ENCODE data around the gene ANKH.
"Not testable (repeated sequence)": the region's sequence is repeated elsewhere in the genome, so short reads cannot be mapped to it uniquely, and the experiment has no call there.

The ANKH gene

DNA sequence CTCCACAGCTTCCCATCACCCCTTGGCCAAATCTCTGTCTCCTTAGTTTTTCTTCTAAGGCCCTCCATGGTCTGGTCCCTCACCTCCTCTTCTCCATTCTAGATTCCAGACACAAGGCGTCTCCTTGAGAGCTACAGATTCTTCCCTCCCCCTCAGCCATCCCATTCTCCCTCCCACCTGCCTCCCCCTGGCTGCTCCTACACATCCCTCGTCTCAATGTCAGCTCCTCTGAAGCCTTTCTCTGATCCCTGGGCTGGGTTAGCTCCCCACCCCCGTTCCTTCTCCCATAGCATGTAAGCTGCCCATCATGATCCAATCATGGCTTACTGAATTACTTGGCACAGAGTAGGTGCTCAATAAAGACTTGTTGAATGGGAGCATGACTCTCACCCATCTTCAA, 69.0 kb downstream of the ANKH start:
- no peak for DNase-seq (ENCODE audit: low read depth in 2 of 2)
- TF ChIP-seq, protein P1, sequence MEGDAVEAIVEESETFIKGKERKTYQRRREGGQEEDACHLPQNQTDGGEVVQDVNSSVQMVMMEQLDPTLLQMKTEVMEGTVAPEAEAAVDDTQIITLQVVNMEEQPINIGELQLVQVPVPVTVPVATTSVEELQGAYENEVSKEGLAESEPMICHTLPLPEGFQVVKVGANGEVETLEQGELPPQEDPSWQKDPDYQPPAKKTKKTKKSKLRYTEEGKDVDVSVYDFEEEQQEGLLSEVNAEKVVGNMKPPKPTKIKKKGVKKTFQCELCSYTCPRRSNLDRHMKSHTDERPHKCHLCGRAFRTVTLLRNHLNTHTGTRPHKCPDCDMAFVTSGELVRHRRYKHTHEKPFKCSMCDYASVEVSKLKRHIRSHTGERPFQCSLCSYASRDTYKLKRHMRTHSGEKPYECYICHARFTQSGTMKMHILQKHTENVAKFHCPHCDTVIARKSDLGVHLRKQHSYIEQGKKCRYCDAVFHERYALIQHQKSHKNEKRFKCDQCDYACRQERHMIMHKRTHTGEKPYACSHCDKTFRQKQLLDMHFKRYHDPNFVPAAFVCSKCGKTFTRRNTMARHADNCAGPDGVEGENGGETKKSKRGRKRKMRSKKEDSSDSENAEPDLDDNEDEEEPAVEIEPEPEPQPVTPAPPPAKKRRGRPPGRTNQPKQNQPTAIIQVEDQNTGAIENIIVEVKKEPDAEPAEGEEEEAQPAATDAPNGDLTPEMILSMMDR (IDR thresholded peaks at IDR 0.05; ENCODE audit: low read depth, low read length): no peak
- H3K4me3 ChIP-seq (replicated peaks in 1 of 2; ENCODE audit: low read depth in 2 of 2, low read length in 2 of 2): no peak overlapping the region

GRCh38 chr5:14801792-14802191, 69.8 kb downstream of the ANKH start:
- TF ChIP-seq, protein P1 (IDR thresholded peaks at IDR 0.05; ENCODE audit: low read depth, low read length): no peak
- DNase-seq (ENCODE audit: low read depth in 2 of 2): no peak

DNA sequence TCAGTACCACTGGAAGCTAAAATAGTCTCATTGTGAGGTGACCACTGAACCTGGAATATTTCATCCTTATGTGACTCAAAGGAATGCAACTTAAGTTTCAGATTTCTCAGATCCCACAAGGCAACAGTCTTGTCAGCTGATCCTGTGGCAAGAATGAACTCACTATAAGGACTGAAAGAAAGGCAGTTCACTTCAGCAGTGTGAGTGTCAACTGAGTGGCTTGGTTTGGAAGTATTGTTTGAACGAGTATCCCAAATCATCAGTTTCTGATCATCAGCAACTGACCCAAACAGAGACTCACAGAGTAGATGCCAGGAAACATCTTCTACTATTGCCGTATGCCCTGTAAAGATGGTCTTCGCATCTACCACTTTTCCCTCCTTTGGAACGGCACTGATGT, 74.2 kb downstream of the ANKH start:
- not testable (repeated sequence) for DNase-seq (ENCODE audit: low read depth in 2 of 2)

More at GRCh38 chr5:14801792-14802191, 69.8 kb downstream of the ANKH start:
- no peak overlapping the region for H3K4me3 ChIP-seq (replicated peaks in 1 of 2; ENCODE audit: low read depth in 2 of 2, low read length in 2 of 2)

DNA sequence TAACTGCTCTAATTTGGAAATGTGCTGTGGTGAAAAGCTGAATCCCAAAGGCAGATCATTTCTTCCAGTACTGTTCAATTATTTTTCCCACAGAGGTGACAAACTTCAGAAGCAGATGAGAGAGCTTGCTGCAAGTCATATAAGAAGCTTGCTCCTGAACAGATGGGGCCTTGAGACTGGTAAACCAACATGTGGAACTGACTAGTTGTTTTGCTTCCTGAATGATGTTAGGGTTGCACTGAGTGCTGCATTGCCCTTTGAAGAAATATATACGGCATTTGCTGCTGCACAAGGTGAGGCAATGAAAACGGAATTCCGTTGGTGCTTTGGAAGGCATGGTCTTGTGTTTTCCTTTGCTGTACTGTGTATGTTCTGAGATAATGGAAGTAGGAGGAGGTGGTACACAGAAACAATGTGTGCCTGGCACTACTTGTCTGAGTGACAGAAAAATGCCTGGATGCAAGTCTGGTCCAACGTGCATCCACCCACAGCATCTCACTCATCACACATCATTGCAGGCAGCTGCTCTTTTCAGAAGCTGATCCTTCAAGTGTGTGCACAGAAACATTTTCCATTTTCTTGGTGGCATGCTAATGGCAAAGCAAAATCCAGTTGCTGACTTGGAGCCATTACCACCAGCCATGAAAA, 76.9 kb downstream of the ANKH start:
- H3K4me3 ChIP-seq (replicated peaks in 1 of 2; ENCODE audit: low read depth in 2 of 2, low read length in 2 of 2): no peak overlapping the region
- TF ChIP-seq, protein P1 (IDR thresholded peaks at IDR 0.05; ENCODE audit: low read depth, low read length): no peak
- DNase-seq (ENCODE audit: low read depth in 2 of 2): no peak

More for the DNA sequence above, 74.2 kb downstream of the ANKH start:
- not testable (repeated sequence) for H3K4me3 ChIP-seq (replicated peaks in 1 of 2; ENCODE audit: low read depth in 2 of 2, low read length in 2 of 2)

DNA sequence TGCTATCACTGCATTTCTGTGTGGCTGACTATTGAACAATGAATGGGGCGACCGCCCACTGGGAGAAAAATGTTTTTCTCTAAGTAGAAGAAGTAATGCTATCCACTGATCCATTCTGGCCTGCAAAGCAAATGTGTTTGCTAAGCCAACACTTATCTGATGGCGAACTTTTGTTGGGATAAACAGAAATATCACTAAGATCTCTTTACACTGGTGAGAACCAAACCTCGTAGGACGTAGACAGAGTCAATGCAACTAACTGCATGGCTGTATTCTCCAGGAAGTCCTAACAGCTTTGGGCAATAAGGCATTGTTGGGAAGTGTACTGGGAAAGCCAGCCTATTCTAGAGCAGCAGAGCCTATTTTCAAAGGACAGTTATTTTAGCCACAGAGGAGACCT, 77.7 kb downstream of the ANKH start:
- no peak overlapping the region for H3K4me3 ChIP-seq (replicated peaks in 1 of 2; ENCODE audit: low read depth in 2 of 2, low read length in 2 of 2)
- TF ChIP-seq, protein P1 (IDR thresholded peaks at IDR 0.05; ENCODE audit: low read depth, low read length): no peak
- DNase-seq (ENCODE audit: low read depth in 2 of 2): no peak

DNA sequence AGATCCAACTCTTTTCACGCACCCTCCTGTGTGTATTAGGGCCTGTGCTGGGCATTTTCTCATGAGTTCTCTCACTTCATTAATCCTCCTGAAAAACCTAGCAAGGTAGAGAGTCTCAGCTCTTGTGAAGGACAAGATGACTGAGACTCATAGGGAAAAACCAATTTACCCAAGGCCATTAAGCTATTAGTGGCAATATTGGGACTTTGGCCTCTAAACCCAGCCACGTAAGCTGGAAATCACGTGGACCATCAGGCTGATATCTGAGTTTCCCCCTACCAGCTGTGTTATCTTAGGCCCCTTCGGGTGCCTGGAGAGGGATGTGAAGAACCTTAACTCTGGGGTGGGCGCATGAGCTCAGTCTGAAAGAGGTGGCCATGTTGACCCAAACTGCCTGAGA, 80.7 kb downstream of the ANKH start:
- no peak overlapping the region for H3K4me3 ChIP-seq (replicated peaks in 1 of 2; ENCODE audit: low read depth in 2 of 2, low read length in 2 of 2)
- TF ChIP-seq, protein P1 (IDR thresholded peaks at IDR 0.05; ENCODE audit: low read depth, low read length): no peak
- DNase-seq (ENCODE audit: low read depth in 2 of 2): no peak

GRCh38 chr5:14790220-14790619, 81.4 kb downstream of the ANKH start:
- TF ChIP-seq, protein P1 (IDR thresholded peaks at IDR 0.05; ENCODE audit: low read depth, low read length): no peak
- no peak overlapping the region for H3K4me3 ChIP-seq (replicated peaks in 1 of 2; ENCODE audit: low read depth in 2 of 2, low read length in 2 of 2)
- DNase-seq (ENCODE audit: low read depth in 2 of 2): peak; percentile 44 to 46

All from cardiac fibroblast (primary cell).